Neuronal stem cell (in vitro differentiated cells): ENCODE data around the gene RTF1.

Source experiments
- DNase-seq: peaks from one replicate; pipeline ENCODE4 v3.0.0-alpha.2; 2013; ENCODE audit warnings: low spot score
- H2AFZ ChIP-seq: one replicate; pipeline ENCODE4 v1.6.1; 2013; ENCODE audit warnings: mild to moderate bottlenecking, low read length, inconsistent platforms
- H2AK5ac ChIP-seq: 2 replicates; pipeline ENCODE4 v1.6.1; 2013; ENCODE audit warnings: low read depth, mild to moderate bottlenecking, inconsistent platforms, low read length, moderate library complexity, mixed read lengths
- H2BK120ac ChIP-seq: 2 replicates; pipeline ENCODE4 v1.6.1; 2013; ENCODE audit warnings: low read depth, mild to moderate bottlenecking, inconsistent platforms, low read length, moderate library complexity, mixed read lengths
- H2BK12ac ChIP-seq: one replicate; pipeline ENCODE4 v1.6.1; 2013; ENCODE audit warnings: low read length, inconsistent platforms
- H2BK15ac ChIP-seq: 2 replicates; pipeline ENCODE4 v1.6.1; 2013; ENCODE audit warnings: mild to moderate bottlenecking, low read length, inconsistent platforms, mixed read lengths
- H2BK5ac ChIP-seq: one replicate; pipeline ENCODE4 v1.6.1; 2013; ENCODE audit warnings: inconsistent platforms, mild to moderate bottlenecking, low read length, moderate library complexity
- H3K14ac ChIP-seq: one replicate; pipeline ENCODE4 v1.6.1; 2013; ENCODE audit warnings: low read length, inconsistent platforms
- H3K18ac ChIP-seq: 2 replicates; pipeline ENCODE4 v1.6.1; 2013; ENCODE audit warnings: low read length, inconsistent platforms
- H3K23ac ChIP-seq: 2 replicates; pipeline ENCODE4 v1.6.1; 2013; ENCODE audit warnings: low read depth, mild to moderate bottlenecking, mixed read lengths, low read length, inconsistent platforms; ENCODE audit not compliant: poor library complexity
- H3K27ac ChIP-seq: replicated peaks from 3 replicates; pipeline ENCODE4 v1.5.1; 2013; ENCODE audit warnings: low read length, inconsistent platforms
- H3K27me3 ChIP-seq, 3 experiments: 2 replicates each; pipeline ENCODE4 v1.6.1; 2013; ENCODE audit warnings: low read length in 3 of 3, mild to moderate bottlenecking in 2 of 3, inconsistent platforms in 1 of 3, low read depth in 1 of 3, mixed read lengths in 1 of 3, moderate library complexity in 1 of 3; ENCODE audit not compliant: control insufficient read depth in 3 of 3, insufficient read depth in 3 of 3
- H3K36me3 ChIP-seq, 2 donors: replicated peaks in 1 of 2; 2 replicates each; pipeline ENCODE4 v1.6.1; 2013; ENCODE audit warnings: low read length in 2 of 2; ENCODE audit not compliant: control insufficient read depth in 2 of 2, insufficient read depth in 2 of 2
- H3K4ac ChIP-seq: 2 replicates; pipeline ENCODE4 v1.6.1; 2013; ENCODE audit warnings: inconsistent platforms, mild to moderate bottlenecking, low read length, moderate library complexity
- H3K4me1 ChIP-seq, 2 donors: 1 replicate in 1 of 2; 2 replicates in 1 of 2; pipeline ENCODE4 v1.6.1; 2013; ENCODE audit warnings: low read length in 2 of 2, low read depth in 1 of 2; ENCODE audit not compliant: control insufficient read depth in 2 of 2, insufficient read depth in 1 of 2
- H3K4me2 ChIP-seq: one replicate; pipeline ENCODE4 v1.6.1; 2013; ENCODE audit warnings: mild to moderate bottlenecking, low read length, inconsistent platforms; ENCODE audit not compliant: insufficient read depth, poor library complexity, severe bottlenecking
- H3K4me3 ChIP-seq, 2 donors: 2 replicates each; pipeline ENCODE4 v1.5.1; 2013; ENCODE audit warnings: low read length in 2 of 2, mild to moderate bottlenecking in 2 of 2, inconsistent platforms in 1 of 2, moderate library complexity in 1 of 2
- H3K79me1 ChIP-seq: one replicate; pipeline ENCODE4 v1.6.1; 2013; ENCODE audit warnings: low read depth, mild to moderate bottlenecking, inconsistent platforms, low read length, moderate library complexity
- H3K9ac ChIP-seq: one replicate; pipeline ENCODE4 v1.6.1; 2013; ENCODE audit warnings: mild to moderate bottlenecking, low read depth, low read length, inconsistent platforms; ENCODE audit not compliant: poor library complexity
- H3K9me3 ChIP-seq, 2 donors: replicated peaks in 1 of 2; 2 replicates each; pipeline versions ENCODE3 to v1.6.1; 2013; ENCODE audit warnings: low read length in 2 of 2, mild to moderate bottlenecking in 2 of 2, inconsistent platforms in 1 of 2, low read depth in 1 of 2, mixed read lengths in 1 of 2, moderate library complexity in 1 of 2; ENCODE audit not compliant: control insufficient read depth in 2 of 2, insufficient read depth in 1 of 2
- H4K8ac ChIP-seq: one replicate; pipeline ENCODE4 v1.6.1; 2013; ENCODE audit warnings: low read depth, mild to moderate bottlenecking, inconsistent platforms, low read length, moderate library complexity
- H4K91ac ChIP-seq: one replicate; pipeline ENCODE4 v1.6.1; 2013; ENCODE audit warnings: low read length, low read depth, mild to moderate bottlenecking, inconsistent platforms; ENCODE audit not compliant: poor library complexity
- WGBS, 2 donors: extraction: QIAGEN DNeasy Blood & Tissue Kit; methylation state at CpG; one replicate each; pipeline ENCODE4 v1.1.7; 2013; ENCODE audit warnings: missing lambda C conversion rate in 2 of 2, mixed read lengths in 1 of 2; ENCODE audit not compliant: insufficient read length in 2 of 2, insufficient replicate concordance in 1 of 2; ENCODE audit errors: extremely low coverage in 2 of 2; 5-methylcytosine and 5-hydroxymethylcytosine counted together

The RTF1 gene

GRCh38 chr15:41498657-41499056 lies 81.8 kb downstream of the RTF1 start:
- no peak overlapping the region for H2AFZ ChIP-seq
- no peak overlapping the region for H4K8ac ChIP-seq
- H3K4me1 ChIP-seq = peaks cover 17 to 20% of the 10 kb centered on the region in 2 donors
- H3K14ac ChIP-seq = no peak overlapping the region
- no peak overlapping the region for H2BK5ac ChIP-seq
- H3K79me1 ChIP-seq = peaks cover 1% of the 10 kb centered on the region
- H2BK12ac ChIP-seq = no peak overlapping the region
- H3K4me3 ChIP-seq = no peak overlapping the region
- no peak overlapping the region for H2AK5ac ChIP-seq
- H3K27me3 ChIP-seq = peaks cover 51 to 98% (median 92%) of the 10 kb centered on the region in 3 experiments
- no peak overlapping the region for H3K4ac ChIP-seq
- H3K36me3 ChIP-seq = no peaks in the 10 kb centered on the region
- H3K4me2 ChIP-seq = no peak overlapping the region
- DNase-seq = no peak
- H3K27ac ChIP-seq = no peak overlapping the region
- no peak overlapping the region for H2BK120ac ChIP-seq
- WGBS, 2 donors = no CpG with 5 or more reads among the region's 2 CpGs
- no peak overlapping the region for H3K23ac ChIP-seq
- H3K9ac ChIP-seq = no peak overlapping the region
- no peak overlapping the region for H2BK15ac ChIP-seq
- no peak overlapping the region for H3K18ac ChIP-seq
- H3K9me3 ChIP-seq = peaks cover 0 to 5% of the 10 kb centered on the region in 2 donors
- H4K91ac ChIP-seq = no peak overlapping the region

GRCh38 chr15:41499109-41499851 lies 82.4 kb downstream of the RTF1 start:
- H3K4me2 ChIP-seq = no peak overlapping the region

GRCh38 chr15:41501191-41501917 lies 84.5 kb downstream of the RTF1 start:
- Histone ChIP-seq H2AFZ (peak overlapping the region; percentile 88), H3K4me3 (peak overlapping the region; percentile 3 to 46), H3K14ac (peak overlapping the region; percentile 15), H3K9ac (peak overlapping the region; percentile 68), H2BK12ac (peak overlapping the region; percentile 99), H3K18ac (peak overlapping the region; percentile 89), H4K91ac (no peak overlapping the region), H3K4ac (no peak overlapping the region), H2BK15ac (peak overlapping the region; percentile 63), H3K27ac (no peak overlapping the region), H3K9me3 (peaks cover 0 to 5% of the 10 kb centered on the region in 2 donors), H2BK5ac (no peak overlapping the region), H3K79me1 (peaks cover 1% of the 10 kb centered on the region), H2AK5ac (peak overlapping the region; percentile 33), H2BK120ac (no peak overlapping the region), H3K27me3 (peaks cover 34 to 97% (median 92%) of the 10 kb centered on the region in 3 experiments), H4K8ac (no peak overlapping the region), H3K4me1 (peaks cover 3 to 16% of the 10 kb centered on the region in 2 donors), H3K4me2 (peak overlapping the region; percentile 48), H3K36me3 (no peaks in the 10 kb centered on the region), H3K23ac (peak overlapping the region; percentile 92)
- no CpG with 5 or more reads among the region's 56 CpGs for WGBS, 2 donors
- peak; percentile 26 for DNase-seq

More at GRCh38 chr15:41499109-41499851, 82.4 kb downstream of the RTF1 start:
- no peak for DNase-seq
- no peak overlapping the region for H3K23ac ChIP-seq
- H2BK120ac ChIP-seq = no peak overlapping the region
- no peak overlapping the region for H3K18ac ChIP-seq
- H3K14ac ChIP-seq = no peak overlapping the region
- no peak overlapping the region for H2BK5ac ChIP-seq
- peaks cover 50 to 99% (median 94%) of the 10 kb centered on the region in 3 experiments for H3K27me3 ChIP-seq
- peaks cover 0 to 5% of the 10 kb centered on the region in 2 donors for H3K9me3 ChIP-seq
- H3K9ac ChIP-seq = no peak overlapping the region
- no peaks in the 10 kb centered on the region for H3K36me3 ChIP-seq
- H2BK15ac ChIP-seq = no peak overlapping the region
- peaks cover 16 to 17% of the 10 kb centered on the region in 2 donors for H3K4me1 ChIP-seq
- H3K4me3 ChIP-seq = no peak overlapping the region
- H4K8ac ChIP-seq = no peak overlapping the region
- H2AK5ac ChIP-seq = no peak overlapping the region
- H3K27ac ChIP-seq = no peak overlapping the region
- no peak overlapping the region for H2AFZ ChIP-seq
- H2BK12ac ChIP-seq = no peak overlapping the region
- H3K4ac ChIP-seq = no peak overlapping the region
- H4K91ac ChIP-seq = no peak overlapping the region
- H3K79me1 ChIP-seq = peaks cover 1% of the 10 kb centered on the region
- no CpG with 5 or more reads among the region's 6 CpGs for WGBS, 2 donors
